HTERT RPE-1 (cell line): ENCODE measurements around the gene PDGFRA.
"Not testable (repeated sequence)": the region's sequence is repeated elsewhere in the genome, so short reads cannot be mapped to it uniquely, and the experiment has no call there.

ENCODE experiments used
- in situ Hi-C: fragments of 300-500 bp; cut with MboI; formaldehyde crosslinking; loops from 4 replicates; pipeline ENCODE4 v1.14.3; 2020; ENCODE audit warnings: low sequenced_read_pairs

The PDGFRA gene

GRCh38 chr4:54227256-54228055 is 1.6 kb upstream of the PDGFRA start:
- in situ Hi-C loops = no loop called here

GRCh38 chr4:54228056-54228527 is 1.0 kb upstream of the PDGFRA start:
- in situ Hi-C loops = no loop called here

GRCh38 chr4:54228546-54228945 is 547 bp upstream of the PDGFRA start:
- in situ Hi-C loops = no loop called here

- in situ Hi-C loops = no loop called here
These were observed 764 bp downstream of the PDGFRA start for GRCh38 chr4:54229631-54230483.

- in situ Hi-C loops = no loop called here
These were observed 1.7 kb downstream of the PDGFRA start for GRCh38 chr4:54230484-54231418.

GRCh38 chr4:54231419-54231767 is 2.3 kb downstream of the PDGFRA start:
- in situ Hi-C loops = no loop called here

- in situ Hi-C loops = no loop called here
These were observed 2.9 kb downstream of the PDGFRA start for GRCh38 chr4:54231768-54232688.

- in situ Hi-C loops = no loop called here
These were observed 4.2 kb downstream of the PDGFRA start for GRCh38 chr4:54233277-54233696.

- in situ Hi-C loops = no loop called here
These were observed 4.8 kb downstream of the PDGFRA start for GRCh38 chr4:54233697-54234496.

- in situ Hi-C loops = no loop called here
These were observed 5.6 kb downstream of the PDGFRA start for GRCh38 chr4:54234497-54235205.

GRCh38 chr4:54236316-54236715 is 7.2 kb downstream of the PDGFRA start:
- in situ Hi-C loops = not testable (repeated sequence)

- in situ Hi-C loops = no loop called here
These were observed 8.7 kb downstream of the PDGFRA start for GRCh38 chr4:54237770-54238169.

GRCh38 chr4:54238389-54238788 is 9.3 kb downstream of the PDGFRA start:
- in situ Hi-C loops = no loop called here

- in situ Hi-C loops = not testable (repeated sequence)
These were observed 12.3 kb downstream of the PDGFRA start for GRCh38 chr4:54241268-54241823.

- in situ Hi-C loops = not testable (repeated sequence)
These were observed 14.4 kb downstream of the PDGFRA start for GRCh38 chr4:54243541-54243940.

GRCh38 chr4:54252312-54252711 is 23.2 kb downstream of the PDGFRA start:
- in situ Hi-C loops = not testable (repeated sequence)

GRCh38 chr4:54254116-54254914 is 25.2 kb downstream of the PDGFRA start:
- in situ Hi-C loops = no loop called here
